Measurements from ENCODE around the gene KIF18B.

KIF18B gene

DNA sequence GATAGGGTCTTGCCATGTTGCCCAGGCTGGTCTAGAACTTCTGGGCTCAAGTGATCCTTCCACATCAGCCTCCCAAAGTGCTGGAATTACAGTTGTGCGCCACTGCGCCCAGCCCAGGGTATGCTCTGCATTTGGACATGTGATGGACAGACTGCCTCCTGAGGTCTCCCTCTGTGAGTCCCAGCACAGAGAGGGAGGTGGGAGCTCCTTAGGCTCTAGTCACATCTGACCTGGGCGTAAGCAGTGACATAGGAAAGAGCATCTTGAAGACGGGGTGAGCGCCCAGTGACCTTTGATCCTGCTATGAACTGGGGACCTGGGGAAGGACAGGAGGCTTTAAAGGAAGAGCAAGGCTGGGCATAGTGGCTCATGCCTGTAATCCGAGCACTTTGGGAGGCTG lies 30.1 kb downstream of the KIF18B start:
- no peak for DNase-seq

DNA sequence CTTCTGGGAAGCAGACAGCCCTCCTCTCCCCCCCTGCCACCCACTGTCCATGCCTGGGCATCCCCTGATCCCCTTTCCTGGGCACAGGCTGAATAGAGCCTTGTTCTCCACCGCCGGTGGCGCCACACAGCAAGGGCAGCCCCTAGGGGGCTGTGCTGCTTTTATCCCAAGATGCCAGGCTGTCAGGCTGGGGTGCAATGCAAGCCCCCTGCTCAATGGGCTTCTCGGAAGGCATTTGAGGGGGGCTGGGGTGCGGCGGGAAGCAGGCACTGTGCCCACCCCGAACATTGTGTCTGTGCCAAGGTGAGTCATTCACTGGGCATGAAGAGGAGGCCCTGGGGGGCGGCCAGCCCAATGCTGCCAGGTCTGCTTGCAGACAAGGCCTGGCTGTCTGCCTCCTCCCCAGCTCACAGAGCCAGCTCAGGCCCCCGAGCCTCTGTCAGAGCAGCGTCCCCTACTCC lies 30.8 kb downstream of the KIF18B start:
- no peak for DNase-seq

DNA sequence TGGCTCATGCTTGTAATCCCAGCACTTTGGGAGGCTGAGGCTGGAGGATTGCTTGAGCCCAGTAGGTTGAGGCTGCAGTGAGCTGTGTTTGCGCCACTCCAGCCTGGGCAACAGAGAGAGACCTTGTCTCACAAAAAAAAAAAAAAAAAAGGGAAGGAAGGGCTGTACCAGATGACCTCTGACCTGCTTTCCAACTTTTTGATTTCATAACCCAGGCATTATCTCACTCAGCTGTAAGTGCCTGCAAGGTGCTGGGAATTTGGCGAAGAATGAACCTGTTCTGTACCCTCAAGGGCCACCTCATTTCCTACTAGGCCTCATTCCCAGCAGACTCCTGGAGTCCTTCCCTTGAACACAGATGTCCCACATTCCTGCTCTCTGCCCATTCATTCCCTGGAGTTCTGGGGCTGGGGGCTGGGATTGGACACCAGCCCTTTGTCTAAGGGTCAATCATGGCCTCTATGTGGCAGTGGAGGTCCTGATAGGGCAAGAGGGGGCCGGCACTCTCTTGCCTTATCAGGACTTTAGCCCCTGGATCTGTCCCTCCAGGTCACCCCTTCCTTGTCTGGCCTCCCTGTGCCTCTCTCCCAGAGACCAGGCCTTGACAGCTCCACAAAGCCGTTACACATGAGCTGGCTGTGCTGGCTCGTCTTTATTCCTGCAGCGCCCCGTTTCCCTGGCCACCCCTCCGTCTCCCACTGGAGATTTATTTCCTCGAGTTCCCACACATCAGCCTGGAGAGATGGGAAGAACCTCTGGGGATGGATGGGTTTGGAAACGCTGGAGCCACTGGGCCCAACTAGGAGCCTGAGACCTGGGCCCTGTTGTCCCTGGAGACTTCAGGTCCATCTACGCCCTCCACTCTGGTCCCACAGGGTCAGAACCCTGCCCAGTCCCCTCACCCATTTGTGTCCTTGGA lies 31.5 kb downstream of the KIF18B start:
- DNase-seq, result no peak

DNA sequence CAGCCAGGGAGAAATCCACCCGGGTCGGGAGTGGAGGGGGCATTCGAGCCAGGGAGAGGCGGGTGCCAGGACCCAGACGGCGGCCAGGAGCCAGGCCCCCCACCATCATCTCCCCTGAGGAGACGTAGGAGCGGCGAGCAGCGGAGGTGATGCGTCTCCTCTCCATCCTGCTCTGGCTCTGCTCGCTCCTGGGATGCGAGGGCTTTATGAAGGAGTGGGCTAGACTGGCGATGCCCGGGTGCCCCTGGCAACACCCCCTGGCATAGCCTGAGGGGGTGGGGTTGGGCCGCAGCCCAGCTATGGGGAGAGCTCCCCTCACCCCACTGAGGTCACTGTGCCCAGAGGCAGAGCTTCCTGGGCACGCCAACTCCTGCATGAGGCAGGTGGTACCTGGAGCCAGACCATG lies 32.2 kb downstream of the KIF18B start, which contains the start of gene GFAP:
Gene GFAP (minus strand): TSS at position 180 of the 406 bp plus-strand sequence. CDS start 14 bp downstream, at position 166.
- DNase-seq, result no peak

DNA sequence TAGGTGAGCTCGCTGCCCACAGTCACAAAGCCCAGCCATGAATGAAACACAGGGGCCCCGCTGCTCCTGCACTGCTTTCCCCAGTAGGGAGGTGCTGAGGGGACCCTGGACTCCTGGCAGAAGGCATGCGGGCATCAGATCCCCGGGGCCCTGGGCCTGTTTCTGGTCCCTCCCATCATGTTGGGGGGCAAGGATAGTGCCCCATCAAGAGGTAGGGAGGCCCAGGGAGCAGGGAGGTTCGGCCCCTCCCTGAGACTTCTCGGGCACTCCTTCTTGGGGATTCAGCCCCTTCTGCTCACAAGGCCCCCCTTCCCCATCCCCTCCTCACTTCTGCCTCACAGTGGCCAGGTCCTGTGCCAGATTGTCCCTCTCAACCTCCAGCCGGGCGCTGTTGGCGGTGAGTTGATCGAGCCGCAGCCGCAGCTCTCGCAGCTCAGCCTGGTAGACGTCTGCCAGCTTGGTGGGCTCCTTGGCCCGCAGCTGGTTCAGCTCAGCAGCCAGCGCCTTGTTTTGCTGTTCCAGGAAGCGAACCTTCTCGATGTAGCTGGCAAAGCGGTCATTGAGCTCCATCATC lies 32.8 kb downstream of the KIF18B start:
- DNase-seq, result no peak

DNA sequence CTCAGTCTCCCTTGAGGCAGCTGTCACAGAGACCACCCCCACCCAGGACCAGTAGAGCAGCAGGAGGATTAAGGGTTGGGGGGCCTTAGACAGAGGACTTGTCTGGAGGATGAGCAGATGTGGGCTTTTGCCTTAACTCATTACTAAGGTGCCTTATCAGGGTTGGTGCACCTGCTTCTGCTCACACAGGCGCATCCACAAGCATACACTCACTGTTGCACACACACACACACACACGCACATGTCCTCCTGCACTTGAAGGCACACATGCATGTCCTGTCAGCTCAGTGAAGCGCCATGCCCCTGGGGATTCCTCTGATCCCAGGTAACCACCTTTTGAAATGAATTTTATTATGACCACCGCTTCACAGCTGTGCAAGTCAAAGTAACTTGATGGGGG lies 33.4 kb downstream of the KIF18B start:
- peak in 1 of 2 experiments; percentile 22 for DNase-seq

DNA sequence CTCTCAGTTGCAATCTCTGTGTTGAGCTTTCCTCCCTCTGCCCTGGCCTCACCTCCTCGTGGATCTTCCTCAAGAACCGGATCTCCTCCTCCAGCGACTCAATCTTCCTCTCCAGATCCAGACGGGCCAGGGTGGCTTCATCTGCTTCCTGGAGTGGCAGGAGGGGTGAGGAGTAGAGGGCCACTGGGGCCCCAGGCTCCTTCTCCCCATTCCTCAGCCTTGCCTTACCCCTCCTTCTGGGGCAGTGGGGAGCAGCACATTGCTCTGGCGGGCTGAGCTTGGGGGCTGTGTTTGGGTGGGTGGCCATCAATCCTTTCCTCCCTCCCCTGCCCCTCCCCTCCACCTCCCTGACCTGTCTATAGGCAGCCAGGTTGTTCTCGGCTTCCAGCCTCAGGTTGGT lies 33.9 kb downstream of the KIF18B start:
- no peak for DNase-seq

DNA sequence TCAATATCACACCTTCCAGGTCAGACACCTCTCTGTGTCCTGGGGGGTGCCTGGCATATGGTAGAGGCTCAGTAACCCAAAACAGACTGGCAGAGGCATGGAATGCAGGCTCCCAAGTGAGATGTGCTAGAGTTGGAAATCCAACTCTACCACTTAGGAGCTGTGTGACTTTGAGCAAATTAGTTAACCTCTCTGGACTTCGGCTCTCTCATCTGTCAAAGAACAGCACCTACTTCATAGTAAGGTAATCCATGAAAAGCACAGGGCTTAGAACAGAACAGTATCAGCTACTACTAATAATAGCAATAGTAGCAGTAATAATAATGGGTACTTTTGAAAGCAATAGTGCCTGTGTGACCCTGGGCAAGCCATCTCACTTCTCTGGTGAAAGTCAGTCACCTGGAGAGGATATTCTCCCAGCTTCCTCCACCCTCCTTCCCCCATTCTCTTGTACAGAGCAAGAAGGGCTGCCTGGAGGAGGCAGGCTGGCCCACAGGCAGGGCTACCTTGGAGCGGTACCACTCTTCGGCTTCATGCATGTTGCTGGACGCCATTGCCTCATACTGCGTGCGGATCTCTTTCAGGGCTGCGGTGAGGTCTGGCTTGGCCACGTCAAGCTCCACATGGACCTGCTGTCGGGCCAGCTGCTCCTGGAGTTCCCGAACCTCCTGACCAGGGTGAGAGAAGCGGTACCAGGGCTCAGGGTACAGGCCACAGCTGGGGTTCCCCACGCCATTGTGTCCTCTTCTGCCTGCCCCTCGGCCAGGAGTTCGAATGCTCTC lies 34.6 kb downstream of the KIF18B start:
- no peak for DNase-seq

DNA sequence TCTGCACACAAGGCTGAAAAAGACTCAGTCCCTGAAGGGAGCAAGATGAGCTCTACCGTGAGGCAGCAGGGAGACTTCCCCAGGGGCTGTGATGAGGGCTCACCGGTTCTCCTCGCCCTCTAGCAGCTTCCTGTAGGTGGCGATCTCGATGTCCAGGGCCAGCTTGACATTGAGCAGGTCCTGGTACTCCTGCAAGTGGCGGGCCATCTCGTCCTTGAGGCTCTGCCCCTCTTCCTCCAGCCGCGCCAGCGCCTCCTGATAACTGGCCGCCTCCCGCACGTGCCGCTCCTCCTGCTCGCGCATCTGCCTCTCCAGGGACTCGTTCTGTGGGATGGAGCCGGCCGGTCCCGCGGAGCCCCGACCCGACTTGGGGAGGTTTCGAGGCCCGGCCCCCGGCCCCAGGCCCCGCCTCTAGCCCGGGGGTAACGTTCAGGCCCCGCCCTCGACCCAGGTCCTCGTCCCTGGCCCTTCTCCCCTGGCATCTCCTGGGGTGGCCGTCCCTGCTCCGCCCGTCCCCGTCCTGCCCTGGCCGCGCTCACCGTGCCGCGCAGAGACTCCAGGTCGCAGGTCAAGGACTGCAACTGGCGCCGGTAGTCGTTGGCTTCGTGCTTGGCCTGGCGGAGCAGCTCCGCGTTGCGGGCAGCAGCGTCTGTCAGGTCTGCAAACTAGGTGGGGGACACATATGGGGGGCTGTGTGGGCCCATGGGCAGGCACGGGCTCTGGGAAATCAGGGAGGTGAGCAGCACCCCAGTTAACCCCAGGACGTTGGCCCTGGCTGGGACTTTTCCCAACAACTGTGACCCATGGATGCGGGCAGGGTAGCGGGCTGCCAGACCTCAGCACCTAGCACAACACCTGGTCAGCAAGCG lies 36.2 kb downstream of the KIF18B start:
- DNase-seq, result peak; percentile 55 to 79

DNA sequence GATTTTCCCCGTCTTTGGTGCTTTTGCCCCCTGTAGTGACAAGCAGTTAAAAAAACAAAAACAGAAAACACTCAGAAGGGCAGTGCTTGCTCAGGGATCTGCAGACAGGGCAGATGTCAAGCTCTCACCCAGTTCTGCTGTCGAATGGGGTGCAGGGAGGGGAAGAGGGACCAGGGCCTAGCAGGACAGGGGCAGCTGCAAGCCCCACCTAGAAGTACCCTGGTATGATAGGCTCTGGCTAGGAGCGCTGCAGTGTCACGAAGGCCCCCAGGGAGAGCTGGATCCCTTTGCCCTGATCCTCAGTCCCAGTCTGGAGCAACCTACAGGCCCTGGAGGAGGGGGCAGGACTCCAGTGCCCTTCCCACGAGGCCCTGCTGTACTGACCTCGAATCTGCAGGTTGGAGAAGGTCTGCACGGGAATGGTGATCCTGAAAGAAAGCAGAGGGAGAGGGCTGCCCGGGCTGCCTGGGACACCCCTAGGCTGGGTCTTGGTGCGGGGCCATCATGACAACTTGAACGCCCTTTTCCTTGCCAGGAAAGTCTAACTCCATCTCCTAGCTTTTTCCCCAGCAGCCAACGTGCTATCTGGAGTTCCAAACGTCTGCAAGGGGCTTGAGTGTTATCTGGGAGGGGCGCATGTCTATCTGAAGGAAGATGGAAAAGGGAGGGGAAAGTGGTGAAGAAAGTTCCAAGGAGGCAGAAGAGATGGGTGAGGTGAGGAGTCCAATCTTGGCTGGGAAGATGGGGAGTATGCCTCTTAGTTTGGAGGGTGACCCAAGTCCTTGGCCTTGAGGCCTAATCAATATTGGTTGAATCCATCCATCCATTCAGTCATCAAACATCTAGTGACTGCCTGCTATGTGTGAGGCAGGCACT lies 37.1 kb downstream of the KIF18B start:
- no peak for DNase-seq

DNA sequence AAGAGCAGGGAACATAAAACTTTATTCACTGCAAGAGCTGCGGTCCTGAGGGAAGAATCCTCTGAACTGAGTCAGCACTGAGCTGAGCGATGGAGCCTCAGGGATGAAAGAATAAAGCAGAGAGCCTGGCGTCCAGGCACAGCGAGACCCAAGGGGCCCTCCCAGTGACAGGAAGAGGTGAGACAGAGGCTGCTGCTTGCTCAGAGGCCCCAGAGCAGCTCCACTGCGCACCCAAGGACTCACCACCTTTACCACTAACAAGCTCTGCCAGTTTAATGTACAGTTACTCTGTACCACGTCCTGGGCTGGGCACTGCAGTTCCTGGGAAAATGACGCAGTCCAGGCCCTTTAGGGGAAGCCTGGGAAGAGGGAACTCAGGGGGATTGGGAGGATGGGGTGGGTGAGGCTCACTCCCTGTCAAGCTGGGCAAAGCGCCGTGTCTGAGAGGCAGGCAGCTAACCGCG lies 37.9 kb downstream of the KIF18B start:
- no peak for DNase-seq

DNA sequence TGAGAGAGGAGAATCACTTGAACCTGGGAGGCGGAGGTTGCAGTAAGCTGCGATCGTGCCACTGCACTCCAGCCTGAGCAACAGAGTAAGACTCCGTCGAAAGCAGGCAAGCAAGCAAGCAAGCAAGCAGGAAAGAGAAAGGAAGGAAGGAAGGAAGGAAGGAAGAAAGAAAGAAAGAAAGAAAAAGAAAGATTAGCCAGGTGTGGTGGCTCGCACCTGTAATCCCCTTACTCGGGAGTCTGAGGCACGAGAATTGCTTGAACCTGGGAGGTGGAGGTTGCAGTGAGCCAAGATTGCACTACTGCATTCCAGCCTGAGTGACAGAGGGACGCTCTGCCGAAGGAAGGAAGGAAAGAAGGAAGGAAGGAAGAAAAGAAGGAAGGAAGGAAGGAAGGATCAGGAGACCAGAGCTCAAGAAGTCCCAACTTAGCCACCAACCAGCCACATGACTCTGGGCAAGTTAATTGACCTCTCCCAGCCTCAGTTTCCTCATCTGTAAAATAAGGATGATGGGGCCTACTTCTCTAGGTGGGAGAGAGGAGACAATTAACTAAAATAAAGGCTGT lies 38.7 kb downstream of the KIF18B start:
- DNase-seq, result no peak

DNA sequence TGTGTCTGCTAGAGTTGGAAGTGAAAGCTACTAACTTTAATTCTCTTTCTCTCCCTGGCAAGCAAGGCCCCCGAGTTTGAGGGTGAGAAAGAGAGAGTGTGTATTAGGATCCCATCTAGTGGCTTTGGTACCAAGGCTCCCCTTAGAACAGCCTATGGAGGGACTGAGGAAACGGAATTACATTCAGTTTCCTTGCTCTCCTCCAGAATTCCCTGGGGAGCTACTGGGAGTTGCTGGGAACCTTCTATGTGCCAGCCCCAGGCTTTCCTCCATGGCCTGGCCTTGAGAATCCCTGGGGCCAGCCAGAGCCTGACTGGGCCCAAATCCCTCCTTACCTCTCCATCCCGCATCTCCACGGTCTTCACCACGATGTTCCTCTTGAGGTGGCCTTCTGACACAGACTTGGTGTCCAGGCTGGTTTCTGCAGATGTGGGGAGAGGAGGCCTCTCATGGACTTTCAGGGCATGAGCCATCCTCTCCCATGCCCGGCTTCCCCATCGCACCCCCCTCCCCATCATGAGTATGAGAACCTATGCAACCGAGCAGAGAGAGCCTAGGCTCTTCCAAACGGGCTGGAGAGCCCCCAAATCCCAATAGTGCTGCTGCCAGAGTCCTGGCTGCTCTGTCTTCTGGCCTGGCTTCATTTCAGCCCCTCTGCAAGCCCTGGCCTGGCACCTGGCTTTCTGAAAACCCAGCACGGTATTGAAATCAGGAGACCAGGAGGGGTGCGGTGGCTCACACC lies 39.7 kb downstream of the KIF18B start:
- DNase-seq, result no peak

DNA sequence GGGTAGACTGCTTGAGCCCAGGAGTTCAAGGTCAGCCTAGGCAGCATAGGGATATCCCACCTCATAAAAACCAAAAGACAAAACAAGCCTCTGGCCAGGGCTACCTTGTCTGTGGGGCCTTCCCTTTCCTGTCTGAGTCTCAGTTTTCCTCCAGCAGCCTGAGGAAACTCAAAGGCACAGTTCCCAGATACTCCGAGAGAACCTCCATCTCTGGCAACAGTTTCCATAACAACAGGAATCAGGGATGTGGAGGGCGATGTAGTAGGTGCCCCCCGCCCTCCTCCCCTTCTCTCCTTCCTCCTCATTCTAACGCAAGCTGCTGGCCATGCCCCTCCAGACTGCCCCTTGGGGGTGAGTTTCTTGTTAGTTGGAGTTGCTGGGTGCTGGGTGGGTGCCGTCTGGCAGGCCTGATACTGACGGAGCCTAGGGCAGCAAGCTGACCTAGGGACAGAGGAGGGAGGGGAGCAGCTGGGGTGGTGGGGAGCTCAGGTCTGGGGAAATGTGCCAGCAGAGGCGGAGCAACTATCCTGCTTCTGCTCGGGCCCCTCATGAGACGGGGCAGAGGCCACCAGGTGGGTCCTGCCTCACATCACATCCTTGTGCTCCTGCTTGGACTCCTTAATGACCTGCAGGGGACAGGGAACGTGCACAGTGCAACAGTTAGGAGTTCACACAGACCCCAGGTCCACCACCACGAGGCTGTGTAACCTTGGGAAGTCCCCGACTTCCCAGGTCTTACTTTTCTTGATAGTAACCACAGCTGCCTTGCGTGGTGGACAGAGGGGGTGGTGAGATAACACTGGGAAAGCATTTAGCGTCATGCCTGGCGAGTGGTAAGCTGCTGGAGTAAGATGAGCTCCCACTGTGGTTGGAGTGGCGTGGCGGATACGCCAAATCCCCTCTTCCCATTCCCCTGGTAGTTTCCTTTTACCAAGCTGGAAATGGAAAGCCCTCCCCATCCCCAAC lies 40.5 kb downstream of the KIF18B start:
- DNase-seq, result no peak

DNA sequence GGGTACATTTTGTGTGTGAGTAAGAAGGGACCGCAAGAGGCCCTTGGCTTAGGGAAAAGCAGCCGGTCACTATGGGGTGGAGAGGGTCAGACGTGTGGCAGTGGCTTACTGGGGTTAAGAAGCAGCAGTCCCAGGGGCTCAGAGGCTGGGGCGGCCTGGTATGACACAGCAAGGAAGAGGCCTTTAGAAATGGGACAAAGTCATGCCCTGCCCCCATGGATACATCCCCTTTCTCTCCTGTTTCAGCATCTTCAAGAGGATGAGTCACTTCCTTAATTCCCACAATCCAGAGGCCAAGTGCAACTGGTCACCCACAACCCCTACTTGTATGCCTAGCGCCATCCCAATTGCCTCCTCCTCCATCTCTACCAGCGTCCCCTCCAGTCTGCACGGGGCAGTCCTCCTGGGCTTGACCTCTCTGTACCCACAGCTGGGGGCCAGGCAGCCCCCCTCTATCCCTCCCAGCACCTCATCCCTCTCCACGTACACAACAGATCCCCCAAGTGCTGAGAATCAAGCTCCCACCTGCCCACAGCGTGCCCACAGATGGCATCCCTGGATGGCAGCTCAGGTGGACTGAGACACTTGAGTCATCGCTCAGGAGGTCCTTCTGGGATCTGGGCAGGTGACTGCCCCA lies 41.4 kb downstream of the KIF18B start:
- peak in 1 of 2 experiments; percentile 48 for DNase-seq

DNA sequence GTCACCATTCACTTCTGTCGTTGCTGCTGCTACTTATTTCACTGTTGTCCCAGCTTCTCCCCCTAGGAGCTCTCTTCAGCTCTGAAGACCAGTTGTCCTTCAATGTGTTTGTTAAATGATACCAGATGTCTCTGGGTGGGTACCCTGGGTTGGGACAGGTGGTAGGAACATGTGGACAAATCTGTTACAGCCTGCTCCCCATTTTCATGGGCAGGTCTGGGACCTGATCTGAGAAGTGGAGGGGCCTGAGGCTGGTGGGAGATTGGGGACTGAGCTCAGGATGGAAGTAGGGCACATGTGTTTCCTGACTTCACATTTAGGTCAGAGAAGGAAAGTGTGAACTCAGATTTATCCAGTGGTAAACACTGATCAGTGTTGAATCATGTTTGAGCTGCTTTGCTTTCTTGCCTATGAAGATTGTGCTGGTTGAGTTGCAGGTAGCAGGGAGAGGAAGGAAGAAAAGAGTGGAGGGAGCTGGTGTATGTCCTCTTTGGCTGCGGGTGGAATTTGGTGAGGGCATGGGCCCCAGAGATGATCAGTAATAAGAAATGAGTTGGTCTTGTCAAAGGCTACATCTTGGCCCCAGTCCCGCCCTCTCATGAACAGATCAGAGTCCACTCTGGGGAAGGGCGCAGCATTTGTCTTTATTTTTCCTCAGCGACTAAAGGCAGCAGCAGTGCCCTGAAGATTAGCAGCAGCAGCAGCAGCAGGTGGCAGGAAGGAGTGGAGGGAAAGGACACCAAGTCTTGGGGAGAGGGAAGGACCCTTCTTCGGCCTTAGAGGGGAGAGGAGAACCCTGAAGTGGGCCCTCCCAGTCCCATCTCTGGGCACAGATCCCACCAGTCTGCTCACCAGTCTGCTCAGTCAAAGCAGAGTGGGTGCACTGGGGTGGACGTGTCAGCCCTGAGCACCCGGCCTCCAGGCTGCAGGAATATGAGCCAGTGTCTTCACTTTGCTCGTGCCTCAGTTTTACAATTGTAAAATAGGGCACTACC lies 42.3 kb downstream of the KIF18B start:
- peak; percentile 75 to 92 for DNase-seq

All from NCI-H524 (cell line).